Immature natural killer cell (primary cell): ENCODE data around the gene NADSYN1. TPM values are rescaled to one million over a fixed set of nuclear protein-coding genes. Genes with fewer than 3 reads are reported as not detected.

Source experiments
- DNase-seq, 3 donors: peaks; one replicate each; pipeline ENCODE4 v3.0.0; 2022; ENCODE audit warnings: mixed read lengths in 1 of 3
- H3K27ac Mint-ChIP-seq, 6 donors: one replicate each; pipeline ENCODE4 v1.8.0; 2020; ENCODE audit warnings: mixed read lengths in 6 of 6, mild to moderate bottlenecking in 5 of 6, inconsistent platforms in 4 of 6, moderate library complexity in 3 of 6
- H3K27me3 Mint-ChIP-seq, 3 donors: one replicate each; pipeline ENCODE4 v1.8.0; 2020 to 2021; ENCODE audit warnings: low read depth in 3 of 3, mild to moderate bottlenecking in 3 of 3, mixed read lengths in 3 of 3, moderate library complexity in 3 of 3, inconsistent platforms in 1 of 3
- H3K36me3 Mint-ChIP-seq, 3 donors: one replicate each; pipeline ENCODE4 v1.8.0; 2020; ENCODE audit warnings: mixed read lengths in 3 of 3, inconsistent platforms in 2 of 3, mild to moderate bottlenecking in 2 of 3
- H3K4me1 Mint-ChIP-seq, 2 donors: one replicate each; pipeline ENCODE4 v1.8.0; 2020; ENCODE audit warnings: inconsistent platforms in 2 of 2, mild to moderate bottlenecking in 2 of 2, mixed read lengths in 2 of 2, moderate library complexity in 1 of 2
- H3K4me3 Mint-ChIP-seq, 5 donors: one replicate each; pipeline ENCODE4 v1.8.0; 2020; ENCODE audit warnings: mild to moderate bottlenecking in 5 of 5, mixed read lengths in 5 of 5, inconsistent platforms in 3 of 5, moderate library complexity in 3 of 5
- H3K9me3 Mint-ChIP-seq, 6 donors: one replicate each; pipeline ENCODE4 v1.8.0; 2020; ENCODE audit warnings: mild to moderate bottlenecking in 6 of 6, mixed read lengths in 6 of 6, inconsistent platforms in 4 of 6, moderate library complexity in 3 of 6
- polyA plus RNA-seq, 3 donors: library from polyadenylated mRNA; unstranded; fragments of 300-500 nt; fragmentation: Illumina TruSeq; gene quantifications; one replicate each; pipeline ENCODE4 v1.2.3, GENCODE V29; 2021

The NADSYN1 gene
- polyA plus RNA-seq, 3 donors from 2014 or later: 35.1 to 48.0 (median 37.1) TPM

DNA sequence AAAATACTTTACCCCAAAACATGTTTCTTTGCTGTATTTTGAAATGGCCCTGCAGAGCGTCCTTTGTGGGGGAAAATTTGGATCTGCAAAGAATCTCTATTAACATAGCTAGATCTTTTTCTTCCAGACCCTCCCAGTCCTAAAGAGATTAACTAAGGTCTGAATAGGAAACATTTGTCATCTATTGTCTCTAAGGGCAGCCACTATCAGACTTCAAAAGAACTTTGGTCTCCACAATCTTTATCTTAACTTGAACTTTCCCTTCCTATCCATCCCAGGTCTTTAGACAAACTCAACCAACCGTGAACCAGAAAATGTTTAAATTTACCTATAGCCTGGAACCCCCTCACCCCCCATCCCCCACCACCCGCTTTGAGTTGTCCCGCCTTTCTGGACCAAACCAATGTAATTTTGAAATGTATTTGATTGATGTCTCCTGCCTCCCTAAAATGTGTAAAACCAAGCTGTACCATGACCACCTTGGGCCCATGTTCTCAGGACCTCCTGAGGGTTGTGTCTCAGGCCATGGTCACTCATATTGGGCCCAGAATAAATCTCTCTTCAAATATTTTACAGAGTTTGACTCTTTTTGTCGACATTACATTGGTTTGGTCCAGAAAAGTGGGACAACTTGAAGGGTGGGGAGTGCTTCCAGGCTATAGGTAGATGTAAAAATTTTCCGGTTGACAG, 91.7 kb downstream of the NADSYN1 start:
- DNase-seq: no peak
- H3K27me3 Mint-ChIP-seq: peaks cover 0 to 9% (median 2%) of the 10 kb centered on the region in 3 donors
- H3K36me3 Mint-ChIP-seq: no peaks in the 10 kb centered on the region
- H3K9me3 Mint-ChIP-seq: no peaks in the 10 kb centered on the region
- no peak overlapping the region for H3K27ac Mint-ChIP-seq
- no peak overlapping the region for H3K4me3 Mint-ChIP-seq
- H3K4me1 Mint-ChIP-seq: peaks cover 0 to 6% of the 10 kb centered on the region in 2 donors

DNA sequence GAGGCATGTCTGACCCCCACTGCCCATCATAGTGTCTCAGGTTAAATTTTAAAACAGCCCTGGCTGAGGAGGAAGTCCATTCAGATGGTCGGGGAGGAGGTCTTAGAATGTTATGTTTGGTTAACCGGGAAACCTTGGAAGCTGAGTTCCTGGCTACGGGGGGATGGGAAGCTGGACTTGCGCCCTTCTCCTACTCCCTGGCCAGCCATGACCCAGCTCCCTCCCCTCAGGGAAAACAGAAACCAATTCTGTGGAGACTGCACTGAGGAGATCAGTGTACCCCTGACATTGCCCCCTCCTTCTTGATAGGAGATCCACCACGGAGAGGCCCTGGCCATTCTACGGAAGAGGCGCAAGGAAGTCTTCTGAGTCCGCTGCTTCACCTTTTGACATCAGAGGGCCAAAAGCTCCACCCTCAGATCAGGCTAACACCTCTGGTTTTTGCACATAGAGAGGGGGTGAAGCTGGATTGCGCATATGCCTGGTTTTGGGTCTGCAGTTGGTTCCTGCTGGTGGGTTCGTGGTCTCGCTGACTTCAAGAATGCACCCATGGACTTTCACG, 92.5 kb downstream of the NADSYN1 start:
- DNase-seq: no peak
- no peak overlapping the region for H3K27ac Mint-ChIP-seq
- H3K27me3 Mint-ChIP-seq: peaks cover 0 to 12% (median 2%) of the 10 kb centered on the region in 3 donors
- H3K4me1 Mint-ChIP-seq: peaks cover 0 to 6% of the 10 kb centered on the region in 2 donors
- H3K4me3 Mint-ChIP-seq: no peak overlapping the region
- no peaks in the 10 kb centered on the region for H3K36me3 Mint-ChIP-seq
- no peaks in the 10 kb centered on the region for H3K9me3 Mint-ChIP-seq

DNA sequence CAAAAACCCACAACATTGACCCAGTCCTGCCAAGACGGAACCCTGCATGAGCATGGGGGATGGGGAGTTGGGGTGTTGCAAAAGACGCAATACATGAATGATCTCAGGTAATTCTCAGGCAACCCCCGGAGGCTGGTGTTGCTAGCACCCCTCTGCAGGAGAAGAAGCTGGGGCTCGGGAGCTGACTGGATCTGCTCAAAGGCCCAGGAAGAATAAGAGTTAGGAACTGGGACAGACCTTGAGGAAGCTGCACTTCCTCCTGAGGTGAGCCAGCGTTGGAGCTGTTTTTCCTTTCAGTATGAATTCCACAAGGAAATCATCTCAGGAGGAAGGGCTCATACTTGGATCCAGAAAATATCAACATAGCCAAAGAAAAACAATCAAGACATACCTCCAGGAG, 95.1 kb downstream of the NADSYN1 start, which contains the start of gene KRTAP5-9:
TSS of gene KRTAP5-9 (plus strand) at position 301 of the 400 bp plus-strand sequence. CDS start 238 bp downstream, outside the sequence.
- Mint-ChIP-seq H3K36me3 (no peaks in the 10 kb centered on the region), H3K27ac (no peak within 1 kb of the TSS), H3K4me3 (no peak within 1 kb of the TSS), H3K27me3 (peaks cover 0 to 9% (median 0%) of the 10 kb centered on the region in 3 donors), H3K9me3 (no peaks in the 10 kb centered on the region), H3K4me1 (peaks cover 0 to 6% of the 10 kb centered on the region in 2 donors)
- DNase-seq: no peak

- Mint-ChIP-seq H3K4me3 (no peak overlapping the region), H3K27me3 (peaks cover 0 to 9% (median 0%) of the 10 kb centered on the region in 3 donors), H3K36me3 (no peaks in the 10 kb centered on the region), H3K9me3 (no peaks in the 10 kb centered on the region), H3K27ac (no peak overlapping the region), H3K4me1 (peaks cover 0 to 2% of the 10 kb centered on the region in 2 donors)
- no peak for DNase-seq
Observed at GRCh38 chr11:71548716-71549151, 95.7 kb downstream of the NADSYN1 start.

Other genes with a start within 250 kb of the NADSYN1 start
- gene SHANK2, start 200.6 kb upstream of the NADSYN1 start, polyA plus RNA-seq: not detected
- 10 to 100 TPM; 10.2 to 15.1 (median 15.0) TPM for gene DHCR7, start 4.8 kb upstream of the NADSYN1 start, polyA plus RNA-seq
- not detected for gene KRTAP5-7, start 74.1 kb downstream of the NADSYN1 start, polyA plus RNA-seq
- gene KRTAP5-8, start 84.8 kb downstream of the NADSYN1 start, polyA plus RNA-seq: not detected
- not detected for gene KRTAP5-9, start 95.2 kb downstream of the NADSYN1 start, polyA plus RNA-seq
- gene KRTAP5-10, start 112.4 kb downstream of the NADSYN1 start, polyA plus RNA-seq: not detected
- not detected for gene KRTAP5-11, start 129.7 kb downstream of the NADSYN1 start, polyA plus RNA-seq